ENCODE measurements around the gene MRPL43.

MRPL43 gene

GRCh38 chr10:100996678-100997359 lies 9.5 kb upstream of the MRPL43 start:
- ChIA-PET POLR2A (no interaction called here), CTCF (interaction anchor here (0.8 to 6.6 kb wide), 15 partner anchors 11 to 95 kb away, joined by 3 to 101 read pairs (median 6); partner anchors contain the start of genes MRPL43, PDZD7, SFXN3 and SLF2)
- peak; percentile 72 for DNase-seq (ENCODE audit: extremely low spot score)
- TF ChIP-seq CTCF (IDR thresholded peaks at IDR 0.05; ENCODE audit: control extremely low read depth, extremely low read depth, low read depth, missing control alignments): no peak

- no peak for TF ChIP-seq CTCF (IDR thresholded peaks at IDR 0.05; ENCODE audit: control extremely low read depth, extremely low read depth, low read depth, missing control alignments)
- no peak for DNase-seq (ENCODE audit: extremely low spot score)
- CTCF ChIA-PET: interaction anchor here (1.2 to 6.6 kb wide), 4 partner anchors 9 to 55 kb away, joined by 3 to 101 read pairs (median 50); partner anchors contain the start of genes MRPL43 and TWNK
- POLR2A ChIA-PET: no interaction called here
Measured at GRCh38 chr10:100995181-100995580, 7.9 kb upstream of the MRPL43 start.

- TF ChIP-seq CTCF (IDR thresholded peaks at IDR 0.05; ENCODE audit: control extremely low read depth, extremely low read depth, low read depth, missing control alignments): peak; percentile 23
- ChIA-PET CTCF (interaction anchor here (0.9 to 2.6 kb wide), 7 partner anchors 9 to 105 kb away, joined by 3 to 13 read pairs (median 3); no protein-coding TSS in a partner anchor), POLR2A (no interaction called here)
- no peak for DNase-seq (ENCODE audit: extremely low spot score)
Measured at GRCh38 chr10:100993986-100994708, 6.8 kb upstream of the MRPL43 start.

GRCh38 chr10:100989088-100989487 lies 1.8 kb upstream of the MRPL43 start:
- POLR2A ChIA-PET: interaction anchor here (0.5 kb wide), 1 partner anchor 460 kb away, joined by 3 read pairs; no protein-coding TSS in a partner anchor
- no peak for TF ChIP-seq CTCF (IDR thresholded peaks at IDR 0.05; ENCODE audit: control extremely low read depth, extremely low read depth, low read depth, missing control alignments)
- no peak for DNase-seq (ENCODE audit: extremely low spot score)
- CTCF ChIA-PET: interaction anchor here (1.1 to 11.3 kb wide), 5 partner anchors 8 to 29 kb away, joined by 4 to 94 read pairs (median 6); partner anchors contain the start of gene LZTS2

GRCh38 chr10:100988166-100988565 lies 869 bp upstream of the MRPL43 start:
- ChIA-PET CTCF (interaction anchor here (1.1 to 11.3 kb wide), 5 partner anchors 9 to 30 kb away, joined by 4 to 94 read pairs (median 6); partner anchors contain the start of gene LZTS2), POLR2A (no interaction called here)
- no peak for DNase-seq (ENCODE audit: extremely low spot score)
- no peak for TF ChIP-seq CTCF (IDR thresholded peaks at IDR 0.05; ENCODE audit: control extremely low read depth, extremely low read depth, low read depth, missing control alignments)

GRCh38 chr10:100987685-100988049 lies 370 bp upstream of the MRPL43 start:
- POLR2A ChIA-PET: no interaction called here
- CTCF ChIA-PET: interaction anchor here (1.2 to 11.3 kb wide), 5 partner anchors 10 to 62 kb away, joined by 3 to 94 read pairs (median 3); partner anchors contain the start of gene LZTS2
- DNase-seq (ENCODE audit: extremely low spot score): no peak
- TF ChIP-seq CTCF (IDR thresholded peaks at IDR 0.05; ENCODE audit: control extremely low read depth, extremely low read depth, low read depth, missing control alignments): no peak
